ENCODE results near the gene NHLRC4.

DNA sequence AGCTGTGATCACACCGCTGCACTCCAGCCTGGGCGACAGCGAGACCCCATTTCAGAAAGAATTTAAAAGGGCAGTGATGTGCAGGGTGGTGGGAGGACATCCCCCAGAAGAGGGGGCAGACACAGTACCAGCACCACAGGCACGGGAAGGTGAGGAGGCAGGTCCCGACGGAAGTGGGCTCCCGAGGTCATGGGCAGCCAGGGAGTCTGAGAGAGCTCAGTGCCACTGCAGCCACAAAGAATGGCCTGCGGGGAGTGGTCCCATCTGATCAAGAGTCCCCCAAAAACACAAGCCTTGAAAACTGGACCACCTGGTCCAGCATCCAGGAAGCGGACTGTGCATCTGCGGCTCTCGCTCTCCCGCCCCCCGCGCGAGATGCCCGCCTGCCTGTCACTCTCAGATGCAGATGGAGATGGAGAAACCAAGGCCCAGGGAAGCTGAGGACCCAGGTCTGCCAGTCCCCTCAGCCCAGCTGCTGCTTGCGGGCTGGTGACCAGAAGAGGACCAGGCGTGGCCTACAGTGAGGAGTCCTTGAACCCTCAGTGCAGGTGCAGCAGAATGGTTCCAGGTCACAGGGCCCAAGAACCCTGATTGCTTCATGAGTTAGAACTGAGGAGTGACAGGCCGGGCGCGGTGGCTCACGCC, 43.6 kb upstream of the NHLRC4 start:
- no peak for TF ChIP-seq TAF1 (IDR thresholded peaks at IDR 0.05; ENCODE audit: borderline replicate concordance, low read depth, low read length)
- TF ChIP-seq, protein P1, sequence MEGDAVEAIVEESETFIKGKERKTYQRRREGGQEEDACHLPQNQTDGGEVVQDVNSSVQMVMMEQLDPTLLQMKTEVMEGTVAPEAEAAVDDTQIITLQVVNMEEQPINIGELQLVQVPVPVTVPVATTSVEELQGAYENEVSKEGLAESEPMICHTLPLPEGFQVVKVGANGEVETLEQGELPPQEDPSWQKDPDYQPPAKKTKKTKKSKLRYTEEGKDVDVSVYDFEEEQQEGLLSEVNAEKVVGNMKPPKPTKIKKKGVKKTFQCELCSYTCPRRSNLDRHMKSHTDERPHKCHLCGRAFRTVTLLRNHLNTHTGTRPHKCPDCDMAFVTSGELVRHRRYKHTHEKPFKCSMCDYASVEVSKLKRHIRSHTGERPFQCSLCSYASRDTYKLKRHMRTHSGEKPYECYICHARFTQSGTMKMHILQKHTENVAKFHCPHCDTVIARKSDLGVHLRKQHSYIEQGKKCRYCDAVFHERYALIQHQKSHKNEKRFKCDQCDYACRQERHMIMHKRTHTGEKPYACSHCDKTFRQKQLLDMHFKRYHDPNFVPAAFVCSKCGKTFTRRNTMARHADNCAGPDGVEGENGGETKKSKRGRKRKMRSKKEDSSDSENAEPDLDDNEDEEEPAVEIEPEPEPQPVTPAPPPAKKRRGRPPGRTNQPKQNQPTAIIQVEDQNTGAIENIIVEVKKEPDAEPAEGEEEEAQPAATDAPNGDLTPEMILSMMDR (IDR thresholded peaks at IDR 0.05): no peak
- TF ChIP-seq, protein P2, sequence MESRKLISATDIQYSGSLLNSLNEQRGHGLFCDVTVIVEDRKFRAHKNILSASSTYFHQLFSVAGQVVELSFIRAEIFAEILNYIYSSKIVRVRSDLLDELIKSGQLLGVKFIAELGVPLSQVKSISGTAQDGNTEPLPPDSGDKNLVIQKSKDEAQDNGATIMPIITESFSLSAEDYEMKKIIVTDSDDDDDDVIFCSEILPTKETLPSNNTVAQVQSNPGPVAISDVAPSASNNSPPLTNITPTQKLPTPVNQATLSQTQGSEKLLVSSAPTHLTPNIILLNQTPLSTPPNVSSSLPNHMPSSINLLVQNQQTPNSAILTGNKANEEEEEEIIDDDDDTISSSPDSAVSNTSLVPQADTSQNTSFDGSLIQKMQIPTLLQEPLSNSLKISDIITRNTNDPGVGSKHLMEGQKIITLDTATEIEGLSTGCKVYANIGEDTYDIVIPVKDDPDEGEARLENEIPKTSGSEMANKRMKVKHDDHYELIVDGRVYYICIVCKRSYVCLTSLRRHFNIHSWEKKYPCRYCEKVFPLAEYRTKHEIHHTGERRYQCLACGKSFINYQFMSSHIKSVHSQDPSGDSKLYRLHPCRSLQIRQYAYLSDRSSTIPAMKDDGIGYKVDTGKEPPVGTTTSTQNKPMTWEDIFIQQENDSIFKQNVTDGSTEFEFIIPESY (IDR thresholded peaks at IDR 0.05; ENCODE audit: borderline replicate concordance, low read depth): no peak
- TF ChIP-seq, protein P3, sequence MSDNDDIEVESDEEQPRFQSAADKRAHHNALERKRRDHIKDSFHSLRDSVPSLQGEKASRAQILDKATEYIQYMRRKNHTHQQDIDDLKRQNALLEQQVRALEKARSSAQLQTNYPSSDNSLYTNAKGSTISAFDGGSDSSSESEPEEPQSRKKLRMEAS (IDR thresholded peaks at IDR 0.05; ENCODE audit: low read depth): no peak
- TF ChIP-seq RAD21 (IDR thresholded peaks at IDR 0.05; ENCODE audit: low read length): no peak
- no peak for TF ChIP-seq SIN3A (IDR thresholded peaks at IDR 0.05; ENCODE audit: borderline replicate concordance, low read depth, low read length)
- no peak for TF ChIP-seq POLR2AphosphoS5 (IDR thresholded peaks at IDR 0.05; ENCODE audit: low read depth, low read length)
- TF ChIP-seq, protein P4, sequence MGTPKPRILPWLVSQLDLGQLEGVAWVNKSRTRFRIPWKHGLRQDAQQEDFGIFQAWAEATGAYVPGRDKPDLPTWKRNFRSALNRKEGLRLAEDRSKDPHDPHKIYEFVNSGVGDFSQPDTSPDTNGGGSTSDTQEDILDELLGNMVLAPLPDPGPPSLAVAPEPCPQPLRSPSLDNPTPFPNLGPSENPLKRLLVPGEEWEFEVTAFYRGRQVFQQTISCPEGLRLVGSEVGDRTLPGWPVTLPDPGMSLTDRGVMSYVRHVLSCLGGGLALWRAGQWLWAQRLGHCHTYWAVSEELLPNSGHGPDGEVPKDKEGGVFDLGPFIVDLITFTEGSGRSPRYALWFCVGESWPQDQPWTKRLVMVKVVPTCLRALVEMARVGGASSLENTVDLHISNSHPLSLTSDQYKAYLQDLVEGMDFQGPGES (IDR thresholded peaks at IDR 0.05; ENCODE audit: low read depth, low read length): no peak
- TF ChIP-seq MXI1 (IDR thresholded peaks at IDR 0.05; ENCODE audit: low read depth, low read length): no peak
- no peak for TF ChIP-seq EP300 (IDR thresholded peaks at IDR 0.05; ENCODE audit: borderline replicate concordance in 1 of 2, low read depth in 1 of 2, low read length in 1 of 2)
- TF ChIP-seq YY1 (IDR thresholded peaks at IDR 0.05; ENCODE audit: low read depth): no peak
- no peak for TF ChIP-seq NRF1 (IDR thresholded peaks at IDR 0.05; ENCODE audit: low read depth, low read length)
- TF ChIP-seq, protein P5, sequence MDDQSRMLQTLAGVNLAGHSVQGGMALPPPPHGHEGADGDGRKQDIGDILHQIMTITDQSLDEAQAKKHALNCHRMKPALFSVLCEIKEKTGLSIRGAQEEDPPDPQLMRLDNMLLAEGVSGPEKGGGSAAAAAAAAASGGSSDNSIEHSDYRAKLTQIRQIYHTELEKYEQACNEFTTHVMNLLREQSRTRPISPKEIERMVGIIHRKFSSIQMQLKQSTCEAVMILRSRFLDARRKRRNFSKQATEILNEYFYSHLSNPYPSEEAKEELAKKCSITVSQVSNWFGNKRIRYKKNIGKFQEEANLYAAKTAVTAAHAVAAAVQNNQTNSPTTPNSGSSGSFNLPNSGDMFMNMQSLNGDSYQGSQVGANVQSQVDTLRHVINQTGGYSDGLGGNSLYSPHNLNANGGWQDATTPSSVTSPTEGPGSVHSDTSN (IDR thresholded peaks at IDR 0.05): no peak
